Prostate gland (tissue), 2 donors: Measurements from ENCODE around the gene PLA2G4E. TPM values are rescaled to one million over a fixed set of nuclear protein-coding genes. Genes with fewer than 3 reads are reported as not detected.

Experiments
- DNase-seq: peaks from one replicate; pipeline ENCODE4 v3.0.0-alpha.2; 2019; ENCODE audit warnings: low spot score
- H3K27ac ChIP-seq, 2 donors: fragments of 200-600 bp; sonication (generic); 2 replicates each; pipeline ENCODE4 v1.5.1; 2017 to 2019
- H3K27me3 ChIP-seq: fragments of 200-600 bp; sonication (generic); replicated peaks from 2 replicates; pipeline ENCODE4 v1.5.1; 2019; ENCODE audit not compliant: insufficient read depth
- H3K36me3 ChIP-seq, 2 donors: fragments of 200-600 bp; sonication (generic); 1 replicate in 1 of 2; 2 replicates in 1 of 2; pipeline versions ENCODE4 v1.5.1 to v1.8.1; 2017 to 2019
- H3K4me1 ChIP-seq: fragments of 200-600 bp; sonication (generic); replicated peaks from 2 replicates; pipeline ENCODE4 v1.5.1; 2019
- H3K4me3 ChIP-seq, 2 donors: fragments of 200-600 bp; sonication (generic); 2 replicates each; pipeline ENCODE4 v1.5.1; 2017 to 2019
- H3K9me3 ChIP-seq: fragments of 200-600 bp; sonication (generic); 2 replicates; pipeline ENCODE4 v1.5.1; 2017
- POLR2A ChIP-seq: fragments of 450-650 bp; IDR thresholded peaks from one replicate; pipeline ENCODE4 v1.6.1; 2016; ENCODE audit warnings: antibody characterized with exemption, mild to moderate bottlenecking
- POLR2AphosphoS5 ChIP-seq: sonication (generic); formaldehyde crosslinking; IDR thresholded peaks from one replicate; pipeline ENCODE4 v1.6.1; 2017; ENCODE audit warnings: antibody characterized with exemption
- WGBS: methylation state at CpG from one replicate; pipeline ENCODE4 v1.1.5; 2018; 5-methylcytosine and 5-hydroxymethylcytosine counted together
- intact Hi-C: fragments of 100-400 bp; cut with DNase I; formaldehyde crosslinking; loops from one replicate; pipeline ENCODE4 v1.14.2; 2022
- total RNA-seq, 2 donors: library from RNA; depleted of rRNA; stranded (reverse); fragments of >200 nt; gene quantifications; one replicate each; pipeline ENCODE4 v1.1.0, GENCODE V29; 2016
- TF ChIP-seq, protein P1 (sequence below), 4 experiments: fragments of 200-600 bp in 2 of 4; fragments of 450-650 bp in 2 of 4; sonication (generic) in 2 of 4; IDR thresholded peaks; 1 replicate in 3 of 4; 2 replicates in 1 of 4; pipeline ENCODE4 v1.5.1; 2016 to 2019; ENCODE audit warnings: antibody characterized with exemption in 4 of 4, mild to moderate bottlenecking in 2 of 4, moderate library complexity in 2 of 4

Gene PLA2G4E
- total RNA-seq, 2 donors from 2014 or later = 0.17 to 0.18 TPM

- peaks cover 5% of the 10 kb centered on the region for H3K4me1 ChIP-seq
- TF ChIP-seq, protein P1, sequence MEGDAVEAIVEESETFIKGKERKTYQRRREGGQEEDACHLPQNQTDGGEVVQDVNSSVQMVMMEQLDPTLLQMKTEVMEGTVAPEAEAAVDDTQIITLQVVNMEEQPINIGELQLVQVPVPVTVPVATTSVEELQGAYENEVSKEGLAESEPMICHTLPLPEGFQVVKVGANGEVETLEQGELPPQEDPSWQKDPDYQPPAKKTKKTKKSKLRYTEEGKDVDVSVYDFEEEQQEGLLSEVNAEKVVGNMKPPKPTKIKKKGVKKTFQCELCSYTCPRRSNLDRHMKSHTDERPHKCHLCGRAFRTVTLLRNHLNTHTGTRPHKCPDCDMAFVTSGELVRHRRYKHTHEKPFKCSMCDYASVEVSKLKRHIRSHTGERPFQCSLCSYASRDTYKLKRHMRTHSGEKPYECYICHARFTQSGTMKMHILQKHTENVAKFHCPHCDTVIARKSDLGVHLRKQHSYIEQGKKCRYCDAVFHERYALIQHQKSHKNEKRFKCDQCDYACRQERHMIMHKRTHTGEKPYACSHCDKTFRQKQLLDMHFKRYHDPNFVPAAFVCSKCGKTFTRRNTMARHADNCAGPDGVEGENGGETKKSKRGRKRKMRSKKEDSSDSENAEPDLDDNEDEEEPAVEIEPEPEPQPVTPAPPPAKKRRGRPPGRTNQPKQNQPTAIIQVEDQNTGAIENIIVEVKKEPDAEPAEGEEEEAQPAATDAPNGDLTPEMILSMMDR (IDR thresholded peaks at IDR 0.05) = no peak
- no peak for TF ChIP-seq POLR2AphosphoS5
- no peak for TF ChIP-seq POLR2A
- no peaks in the 10 kb centered on the region for H3K9me3 ChIP-seq
- DNase-seq = no peak
- H3K27me3 ChIP-seq = no peaks in the 10 kb centered on the region
- WGBS = 71% methylated on average over 7 of the region's 7 CpGs
- intact Hi-C loops = no loop called here
- H3K27ac ChIP-seq = no peak overlapping the region
- H3K4me3 ChIP-seq = no peak overlapping the region
- no peaks in the 10 kb centered on the region for H3K36me3 ChIP-seq
Observed at GRCh38 chr15:41933326-41933725, 87.5 kb downstream of the PLA2G4E start.

- Histone ChIP-seq H3K4me3 (no peak overlapping the region), H3K27me3 (no peaks in the 10 kb centered on the region), H3K4me1 (peaks cover 5% of the 10 kb centered on the region), H3K36me3 (no peaks in the 10 kb centered on the region), H3K9me3 (no peaks in the 10 kb centered on the region), H3K27ac (no peak overlapping the region)
- DNase-seq = no peak
- 70% methylated on average over 16 of the region's 16 CpGs for WGBS
- TF ChIP-seq, protein P1 (IDR thresholded peaks at IDR 0.05) = no peak
- no peak for TF ChIP-seq POLR2AphosphoS5
- no peak for TF ChIP-seq POLR2A
- intact Hi-C loops = no loop called here
Observed at GRCh38 chr15:41932511-41933289, 88.1 kb downstream of the PLA2G4E start.

DNA sequence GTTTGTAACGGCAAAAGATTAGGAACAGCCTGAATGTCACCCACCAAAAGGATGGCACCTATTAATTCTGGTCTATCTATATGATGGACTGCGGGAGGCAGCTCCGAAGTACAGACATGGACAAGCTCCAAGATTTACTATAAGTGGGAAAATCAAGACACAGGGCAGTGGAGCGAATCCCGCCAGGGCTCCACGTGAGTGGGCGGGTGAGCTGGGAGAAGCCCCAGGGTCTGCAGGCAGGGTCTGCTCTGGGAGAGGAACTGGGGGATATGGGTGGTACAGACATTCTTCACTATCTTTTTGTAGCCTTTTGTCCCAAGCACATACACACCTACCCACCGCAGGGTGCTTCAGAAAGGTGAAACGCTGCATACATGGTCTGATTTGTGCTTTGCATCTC is 88.7 kb downstream of the PLA2G4E start:
- Histone ChIP-seq H3K4me3 (no peak overlapping the region), H3K27ac (no peak overlapping the region)

More for the DNA sequence above, 88.7 kb downstream of the PLA2G4E start:
- Histone ChIP-seq H3K9me3 (no peaks in the 10 kb centered on the region), H3K4me1 (peaks cover 5% of the 10 kb centered on the region), H3K36me3 (no peaks in the 10 kb centered on the region), H3K27me3 (no peaks in the 10 kb centered on the region)
- intact Hi-C loops = no loop called here
- 91% methylated on average over 9 of the region's 9 CpGs for WGBS
- no peak for DNase-seq
- TF ChIP-seq, protein P1 (IDR thresholded peaks at IDR 0.05) = no peak
- TF ChIP-seq POLR2AphosphoS5 (no peak), POLR2A (no peak)

Other genes with a start within 250 kb of the PLA2G4E start
- gene MAPKBP1, start 246.6 kb downstream of the PLA2G4E start, total RNA-seq = 10 to 100 TPM; 17.4 to 62.8 TPM
- gene JMJD7, start 192.9 kb downstream of the PLA2G4E start, total RNA-seq = 10 to 100 TPM; 20.7 to 56.6 TPM
- 1 to 10 TPM; 1.5 to 7.6 TPM for gene PLA2G4B, start 182.2 kb downstream of the PLA2G4E start, total RNA-seq
- 1 to 10 TPM; 1.2 to 2.2 TPM for gene SPTBN5, start 127.0 kb downstream of the PLA2G4E start, total RNA-seq
- gene EHD4, start 48.5 kb downstream of the PLA2G4E start, total RNA-seq = 10 to 100 TPM; 18.4 to 22.6 TPM
- 1 to 10 TPM; 1.5 to 2.1 TPM for gene PLA2G4D, start 73.5 kb upstream of the PLA2G4E start, total RNA-seq
- 10 to 100 TPM; 16.0 to 36.9 TPM for gene PLA2G4F, start 135.6 kb upstream of the PLA2G4E start, total RNA-seq
- gene VPS39, start 187.3 kb upstream of the PLA2G4E start, total RNA-seq = 100 to 1,000 TPM in 1 of 2 donors, 10 to 100 TPM in 1; 76.2 to 111 TPM